GM18511 (cell line): ENCODE measurements around the gene UBE2B.
A peak's percentile ranks its signal among the peaks of the same experiment; 100 is the strongest.
"Not testable (repeated sequence)": the region's sequence is repeated elsewhere in the genome, so short reads cannot be mapped to it uniquely, and the experiment has no call there.

Experiments used
- ATAC-seq: cut with Tn5 transposase; IDR thresholded peaks from one replicate; pipeline ENCODE4 v1.9.1; 2021; ENCODE audit warnings: mild to moderate bottlenecking, moderate library complexity; ENCODE audit not compliant: unreplicated experiment

UBE2B gene

GRCh38 chr5:134370871-134371833 lies at the start of gene UBE2B:
Gene UBE2B, plus strand, starts transcription at chr5:134371569. Its CDS starts 27 bp downstream, at chr5:134371596.
- peak; percentile 76 for ATAC-seq

- no peak for ATAC-seq
Observed at GRCh38 chr5:134327327-134327726, 44.0 kb upstream of the UBE2B start.

GRCh38 chr5:134328619-134329018 lies 42.8 kb upstream of the UBE2B start:
- ATAC-seq, result no peak

GRCh38 chr5:134336833-134337232 lies 34.5 kb upstream of the UBE2B start:
- ATAC-seq, result not testable (repeated sequence)

- ATAC-seq, result not testable (repeated sequence)
Observed at GRCh38 chr5:134343500-134343899, 27.9 kb upstream of the UBE2B start.

GRCh38 chr5:134345476-134345875 lies 25.9 kb upstream of the UBE2B start:
- ATAC-seq, result not testable (repeated sequence)

GRCh38 chr5:134345996-134346395 lies 25.4 kb upstream of the UBE2B start:
- no peak for ATAC-seq

GRCh38 chr5:134349463-134349862 lies 21.9 kb upstream of the UBE2B start:
- ATAC-seq, result no peak

- ATAC-seq, result no peak
Observed at GRCh38 chr5:134355681-134356080, 15.7 kb upstream of the UBE2B start.

GRCh38 chr5:134365604-134366003 lies 5.8 kb upstream of the UBE2B start:
- no peak for ATAC-seq

- ATAC-seq, result peak; percentile 9
Observed at GRCh38 chr5:134370311-134370870, 978 bp upstream of the UBE2B start.

GRCh38 chr5:134371834-134372340 lies 518 bp downstream of the UBE2B start:
- ATAC-seq, result peak; percentile 10

- not testable (repeated sequence) for ATAC-seq
Observed at GRCh38 chr5:134373633-134374032, 2.3 kb downstream of the UBE2B start.

GRCh38 chr5:134374232-134374631 lies 2.9 kb downstream of the UBE2B start:
- no peak for ATAC-seq

GRCh38 chr5:134380346-134380745 lies 9.0 kb downstream of the UBE2B start:
- ATAC-seq, result no peak

GRCh38 chr5:134382204-134382603 lies 10.8 kb downstream of the UBE2B start:
- not testable (repeated sequence) for ATAC-seq

- no peak for ATAC-seq
Observed at GRCh38 chr5:134383980-134384697, 12.8 kb downstream of the UBE2B start.

GRCh38 chr5:134387443-134387842 lies 16.1 kb downstream of the UBE2B start:
- no peak for ATAC-seq

GRCh38 chr5:134392301-134392700 lies 20.9 kb downstream of the UBE2B start:
- no peak for ATAC-seq

GRCh38 chr5:134394932-134395331 lies 23.6 kb downstream of the UBE2B start:
- no peak for ATAC-seq

GRCh38 chr5:134396274-134396673 lies 24.9 kb downstream of the UBE2B start:
- no peak for ATAC-seq
